Measurements from ENCODE around the gene FAM50A. TPM values are rescaled to one million over a fixed set of nuclear protein-coding genes. Genes with fewer than 3 reads are reported as not detected.

The FAM50A gene
- total and polyA plus RNA-seq, 2 donors (not counting 1 experiment from before 2014, with no cell fraction given): 44.5 to 79.8 TPM

DNA sequence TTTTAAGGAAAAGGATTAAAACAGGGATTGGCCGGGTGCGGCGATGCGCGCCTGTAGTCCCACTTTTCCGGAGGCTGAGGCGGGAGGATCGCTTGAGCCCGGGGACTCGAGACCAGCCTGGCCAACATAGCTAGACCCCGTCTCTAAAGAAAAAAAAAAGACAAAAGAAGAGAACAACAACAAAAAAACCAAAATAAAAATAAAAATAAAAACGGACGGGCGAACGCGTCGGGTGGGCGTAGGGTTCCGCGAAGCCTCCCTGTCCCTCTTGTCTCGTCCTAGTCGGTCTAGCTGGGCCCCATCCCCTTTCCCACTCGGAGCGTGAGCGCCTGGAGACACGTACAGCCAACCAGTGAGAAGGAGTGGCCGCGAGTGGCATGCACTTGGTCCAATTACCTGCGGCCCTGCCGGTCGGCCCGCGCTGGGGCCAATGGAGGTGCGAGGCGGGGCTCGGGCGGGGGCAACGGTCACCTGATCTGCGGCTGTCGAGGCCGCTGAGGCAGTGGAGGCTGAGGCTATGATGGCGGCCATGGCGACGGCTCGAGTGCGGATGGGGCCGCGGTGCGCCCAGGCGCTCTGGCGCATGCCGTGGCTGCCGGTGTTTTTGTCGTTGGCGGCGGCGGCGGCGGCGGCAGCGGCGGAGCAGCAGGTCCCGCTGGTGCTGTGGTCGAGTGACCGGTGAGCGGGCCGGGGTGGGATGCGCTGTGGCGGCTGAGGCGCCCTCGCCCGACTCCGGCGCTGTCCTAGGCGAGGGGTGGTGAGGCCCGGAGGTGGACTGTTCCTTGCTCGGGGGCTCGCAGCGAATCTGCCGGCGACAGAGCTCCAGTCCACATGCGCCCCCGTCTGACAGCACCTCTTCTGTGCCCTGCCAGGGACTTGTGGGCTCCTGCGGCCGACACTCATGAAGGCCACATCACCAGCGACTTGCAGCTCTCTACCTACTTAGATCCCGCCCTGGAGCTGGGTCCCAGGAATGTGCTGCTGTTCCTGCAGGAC, 15.5 kb upstream of the FAM50A start, which contains the start of gene ATP6AP1:
ATP6AP1 (plus strand) TSS at position 502 of the 996 bp plus-strand sequence; CDS start at position 518, 16 bp downstream.
- intact Hi-C loops (cut with micrococcal nuclease): loop anchor here (1.0 kb wide), 2 partner anchors 8 to 29 kb away; no protein-coding TSS in a partner anchor
- peaks cover 9% of the 10 kb centered on the region for H3K79me2 ChIP-seq (ENCODE audit: control insufficient read depth, insufficient read depth, low read length)
- H3K27ac Mint-ChIP-seq: peak within 1 kb of the TSS; percentile 87
- peaks cover 23% of the 10 kb centered on the region for H3K4me1 Mint-ChIP-seq
- no peaks in the 10 kb centered on the region for H3K27me3 Mint-ChIP-seq
- peak within 1 kb of the TSS; percentile 76 for H3K4me2 ChIP-seq (replicated peaks; ENCODE audit: low read depth, low read length, poor library complexity, severe bottlenecking)
- H3K4me3 Mint-ChIP-seq: peak within 1 kb of the TSS; percentile 87
- ChIA-PET CTCF (interaction anchor here (0.9 to 1.2 kb wide), 3 partner anchors 17 to 58 kb away, joined by 3 to 4 read pairs (median 4); partner anchors contain the start of genes TAFAZZIN and UBL4A), POLR2A (interaction anchor here (0.6 to 1.7 kb wide), 7 partner anchors 16 to 63 kb away, joined by 3 to 7 read pairs (median 3); partner anchors contain the start of gene RPL10)
- H3K27ac ChIP-seq (ENCODE audit: low read length in 2 of 2): peak within 1 kb of the TSS; percentile 50 to 72
- peaks cover 6 to 15% of the 10 kb centered on the region in 2 donors for H3K4me1 ChIP-seq (ENCODE audit: control insufficient read depth in 2 of 2, insufficient read depth in 2 of 2, low read length in 2 of 2)
- WGBS (ENCODE audit: insufficient coverage): under 1% methylated on average over 51 of the region's 87 CpGs
- peak within 1 kb of the TSS in 4 of 5 experiments; percentile 55 to 72 (median 63) for H3K4me3 ChIP-seq (ENCODE audit: control extremely low read depth in 1 of 5, extremely low read depth in 1 of 5, insufficient read depth in 1 of 5, low read depth in 2 of 5, low read length in 4 of 5)
- H4K20me1 ChIP-seq (ENCODE audit: control insufficient read depth, insufficient read depth, low read length, poor library complexity, severe bottlenecking): no peaks in the 10 kb centered on the region
- ATAC-seq (ENCODE audit: low read depth) (peak; percentile 97), DNase-seq (peak; percentile 89)
- no peaks in the 10 kb centered on the region for H3K27me3 ChIP-seq (replicated peaks in 1 of 4; ENCODE audit: control extremely low read depth in 1 of 4, control insufficient read depth in 3 of 4, insufficient read depth in 4 of 4, low read length in 3 of 4)
- H3K9me3 Mint-ChIP-seq (ENCODE audit: insufficient read depth): no peaks in the 10 kb centered on the region
- no peak for TF ChIP-seq EZH2 (IDR thresholded peaks at IDR 0.05; ENCODE audit: borderline replicate concordance, insufficient read depth, low read depth, low read length, poor library complexity, severe bottlenecking)
- TF ChIP-seq CTCF (IDR thresholded peaks at IDR 0.05): no peak
- H2AFZ ChIP-seq (ENCODE audit: insufficient read depth, low read depth, low read length, poor library complexity, severe bottlenecking): peak within 1 kb of the TSS; percentile 84
- no peaks in the 10 kb centered on the region for H3K9me3 ChIP-seq (ENCODE audit: control extremely low read depth in 1 of 3, control insufficient read depth in 2 of 3, insufficient read depth in 1 of 3, low read length in 2 of 3)
- H3K36me3 ChIP-seq (replicated peaks in 1 of 2; ENCODE audit: control extremely low read depth in 1 of 2, control insufficient read depth in 1 of 2, extremely low read depth in 1 of 2, insufficient read depth in 2 of 2, low read length in 1 of 2): peaks cover 0 to 8% of the 10 kb centered on the region in 2 experiments
- peak within 1 kb of the TSS; percentile 81 for H3K9ac ChIP-seq (ENCODE audit: low read length)

All from B cell (primary cell).